Stimulated activated naive CD4-positive, alpha-beta T cell (primary cell): ENCODE results near the gene SLC9B1.
A peak's percentile ranks its signal among the peaks of the same experiment; 100 is the strongest.
"Not testable (repeated sequence)": the region's sequence is repeated elsewhere in the genome, so short reads cannot be mapped to it uniquely, and the experiment has no call there.

Source experiments
- DNase-seq, 6 experiments: peaks; one replicate each; lab custom pipeline; 2025; lab: John Stamatoyannopoulos, UW

SLC9B1 gene

GRCh38 chr4:103011378-103012025 lies 8.0 kb downstream of the SLC9B1 start:
- DNase-seq: no peak

GRCh38 chr4:103010804-103011203 lies 8.7 kb downstream of the SLC9B1 start:
- no peak for DNase-seq

- DNase-seq: peak in 3 of 6 experiments; percentile 39 to 67 (median 60)
Measured at GRCh38 chr4:103008875-103009729, 10.4 kb downstream of the SLC9B1 start.

GRCh38 chr4:103002551-103002950 lies 17.0 kb downstream of the SLC9B1 start:
- DNase-seq: no peak

- DNase-seq: no peak
Measured at GRCh38 chr4:102994803-102995202, 24.7 kb downstream of the SLC9B1 start.

- not testable (repeated sequence) for DNase-seq
Measured at GRCh38 chr4:102993985-102994384, 25.5 kb downstream of the SLC9B1 start.

- DNase-seq: no peak
Measured at GRCh38 chr4:102988429-102989020, 31.0 kb downstream of the SLC9B1 start.

GRCh38 chr4:102981005-102981404 lies 38.5 kb downstream of the SLC9B1 start:
- DNase-seq: no peak

- not testable (repeated sequence) for DNase-seq
Measured at GRCh38 chr4:102961813-102962212, 57.7 kb downstream of the SLC9B1 start.

- no peak for DNase-seq
Measured at GRCh38 chr4:102959496-102959895, 60.0 kb downstream of the SLC9B1 start.

- DNase-seq: no peak
Measured at GRCh38 chr4:102945066-102945465, 74.4 kb downstream of the SLC9B1 start.

- not testable (repeated sequence) for DNase-seq
Measured at GRCh38 chr4:102938063-102938462, 81.4 kb downstream of the SLC9B1 start.

- DNase-seq: no peak
Measured at GRCh38 chr4:102935716-102936115, 83.8 kb downstream of the SLC9B1 start.

- not testable (repeated sequence) for DNase-seq
Measured at GRCh38 chr4:102919697-102920096, 99.8 kb downstream of the SLC9B1 start.

- DNase-seq: no peak
Measured at GRCh38 chr4:102918859-102919258, 100.6 kb downstream of the SLC9B1 start.

GRCh38 chr4:102901804-102902203 lies 117.7 kb downstream of the SLC9B1 start:
- no peak for DNase-seq

GRCh38 chr4:102897610-102898009 lies 121.9 kb downstream of the SLC9B1 start:
- DNase-seq: not testable (repeated sequence)

GRCh38 chr4:102896547-102896946 lies 123.0 kb downstream of the SLC9B1 start:
- not testable (repeated sequence) for DNase-seq

- not testable (repeated sequence) for DNase-seq
Measured at GRCh38 chr4:102889866-102890265, 129.6 kb downstream of the SLC9B1 start.

- DNase-seq: not testable (repeated sequence)
Measured at GRCh38 chr4:102888570-102888969, 130.9 kb downstream of the SLC9B1 start.

- DNase-seq: no peak
Measured at GRCh38 chr4:102883278-102883677, 136.2 kb downstream of the SLC9B1 start.

- no peak for DNase-seq
Measured at GRCh38 chr4:102881343-102881742, 138.2 kb downstream of the SLC9B1 start.

- no peak for DNase-seq
Measured at GRCh38 chr4:102878901-102879300, 140.6 kb downstream of the SLC9B1 start.
